IMR-90 (cell line): ENCODE results near the gene ERCC1. TPM values are rescaled to one million over a fixed set of nuclear protein-coding genes. Genes with fewer than 3 reads are reported as not detected.
"Not testable (repeated sequence)": the region's sequence is repeated elsewhere in the genome, so short reads cannot be mapped to it uniquely, and the experiment has no call there.

Experiments used
- ATAC-seq: fragments of 200-7000 bp; cut with Tn5 transposase; 2 replicates; pipeline ENCODE4 v1.9.1; 2020; ENCODE audit warnings: low read depth, mild to moderate bottlenecking, moderate library complexity
- BruUV-seq: library from RNA; stranded (reverse); fragments of 400-500 nt; replicated peaks from 2 replicates; lab custom pipeline; 2021; lab: Mats Ljungman, UMichigan
- CTCF ChIA-PET: fragments of 300-600 bp; formaldehyde crosslinking; extraction: SDS; loops from one replicate; lab custom pipeline; 2021; ENCODE audit warnings: antibody characterized with exemption; lab: Yijun Ruan, JAX
- POLR2A ChIA-PET: fragments of 300-600 bp; sonication (Branson Sonifier 250); formaldehyde crosslinking; loops from one replicate; lab custom pipeline; 2022; ENCODE audit warnings: antibody characterized with exemption; ENCODE audit not compliant: unreplicated experiment; lab: Charles Lee
- DNase-seq: peaks from one replicate; pipeline ENCODE4 v3.0.0; 2013
- H2AFZ ChIP-seq: replicated peaks from 2 replicates; pipeline ENCODE3; 2013; ENCODE audit warnings: low read length, mild to moderate bottlenecking; ENCODE audit not compliant: poor library complexity
- H2AK5ac ChIP-seq: 2 replicates; pipeline ENCODE4 v1.6.1; 2013; ENCODE audit warnings: low read depth, low read length, inconsistent platforms
- H2AK9ac ChIP-seq: replicated peaks from 2 replicates; pipeline ENCODE3; 2013; ENCODE audit warnings: mild to moderate bottlenecking, low read depth, low read length, moderate library complexity; ENCODE audit not compliant: poor library complexity
- H2BK120ac ChIP-seq: 2 replicates; pipeline ENCODE4 v1.6.1; 2013; ENCODE audit warnings: low read depth, low read length, inconsistent platforms
- H2BK15ac ChIP-seq: 3 replicates; pipeline ENCODE4 v1.6.1; 2013; ENCODE audit warnings: low read depth, low read length, inconsistent platforms
- H2BK20ac ChIP-seq: 2 replicates; pipeline ENCODE4 v1.6.1; 2013; ENCODE audit warnings: low read depth, mild to moderate bottlenecking, inconsistent platforms, low read length, moderate library complexity
- H2BK5ac ChIP-seq: 2 replicates; pipeline ENCODE4 v1.6.1; 2013; ENCODE audit warnings: mild to moderate bottlenecking, low read depth, low read length, inconsistent platforms; ENCODE audit not compliant: poor library complexity, severe bottlenecking
- H3K14ac ChIP-seq: replicated peaks from 2 replicates; pipeline ENCODE4 v1.6.1; 2013; ENCODE audit warnings: low read depth, low read length, inconsistent platforms
- H3K18ac ChIP-seq: 2 replicates; pipeline ENCODE4 v1.6.1; 2013; ENCODE audit warnings: low read depth, low read length, control low read depth
- H3K23ac ChIP-seq: 2 replicates; pipeline ENCODE4 v1.6.1; 2013; ENCODE audit warnings: low read depth, low read length, inconsistent platforms
- H3K27ac ChIP-seq: 2 replicates; pipeline ENCODE4 v1.5.1; 2013; ENCODE audit warnings: mild to moderate bottlenecking, control low read depth, low read length; ENCODE audit not compliant: insufficient read depth
- H3K27me3 ChIP-seq: 2 replicates; pipeline ENCODE4 v1.6.1; 2013; ENCODE audit warnings: low read length; ENCODE audit not compliant: control insufficient read depth, insufficient read depth
- H3K36me3 ChIP-seq: 2 replicates; pipeline ENCODE4 v1.6.1; 2013; ENCODE audit warnings: low read length, mixed read lengths; ENCODE audit not compliant: control insufficient read depth, insufficient read depth
- H3K4ac ChIP-seq: 2 replicates; pipeline ENCODE4 v1.6.1; 2013; ENCODE audit warnings: low read depth, low read length, inconsistent platforms
- H3K4me1 ChIP-seq: 2 replicates; pipeline ENCODE4 v1.6.1; 2013; ENCODE audit warnings: low read length, mixed read lengths; ENCODE audit not compliant: control insufficient read depth, insufficient read depth
- H3K4me2 ChIP-seq: 2 replicates; pipeline ENCODE4 v1.6.1; 2013; ENCODE audit warnings: low read depth, mild to moderate bottlenecking, control low read depth, low read length, moderate library complexity
- H3K4me3 ChIP-seq: 2 replicates; pipeline ENCODE4 v1.5.1; 2013; ENCODE audit warnings: low read depth, mild to moderate bottlenecking, control low read depth, low read length, moderate library complexity; ENCODE audit not compliant: insufficient read depth
- H3K56ac ChIP-seq: 2 replicates; pipeline ENCODE4 v1.6.1; 2013; ENCODE audit warnings: low read length, inconsistent platforms; ENCODE audit not compliant: insufficient read depth; ENCODE audit errors: extremely low read depth
- H3K79me1 ChIP-seq, 2 experiments: 2 replicates each; pipeline ENCODE4 v1.6.1; 2013; ENCODE audit warnings: low read length in 2 of 2, inconsistent platforms in 1 of 2, low read depth in 1 of 2
- H3K9ac ChIP-seq: 2 replicates; pipeline ENCODE4 v1.6.1; 2013; ENCODE audit warnings: low read depth, low read length, control low read depth
- H3K9me1 ChIP-seq: 2 replicates; pipeline ENCODE4 v1.6.1; 2013; ENCODE audit warnings: low read length, inconsistent platforms; ENCODE audit not compliant: insufficient read depth
- H3K9me3 ChIP-seq: 2 replicates; pipeline ENCODE4 v1.6.1; 2013; ENCODE audit warnings: low read length; ENCODE audit not compliant: control insufficient read depth, insufficient read depth
- H4K20me1 ChIP-seq: 2 replicates; pipeline ENCODE4 v1.6.1; 2013; ENCODE audit warnings: low read length, inconsistent platforms; ENCODE audit not compliant: insufficient read depth
- H4K5ac ChIP-seq: 2 replicates; pipeline ENCODE4 v1.6.1; 2013; ENCODE audit warnings: mild to moderate bottlenecking, low read depth, low read length, control low read depth
- H4K8ac ChIP-seq, 2 experiments: 2 replicates each; pipeline ENCODE4 v1.6.1; 2013; ENCODE audit warnings: low read depth in 2 of 2, low read length in 2 of 2, control low read depth in 1 of 2, inconsistent platforms in 1 of 2
- H4K91ac ChIP-seq: 2 replicates; pipeline ENCODE4 v1.6.1; 2013; ENCODE audit warnings: low read depth, low read length, inconsistent platforms; ENCODE audit not compliant: insufficient read depth
- BHLHE40 ChIP-seq: fragments of 150-350 bp; IDR thresholded peaks from 2 replicates; pipeline ENCODE4 v1.6.1; 2016; ENCODE audit warnings: mild to moderate bottlenecking, low read depth, low read length
- CEBPB ChIP-seq: IDR thresholded peaks from 2 replicates; pipeline ENCODE4 v1.6.1; 2012; ENCODE audit warnings: low read depth, low read length, improper control_type of control experiment
- ELK1 ChIP-seq: fragments of 150-350 bp; IDR thresholded peaks from 2 replicates; pipeline ENCODE4 v1.6.1; 2016; ENCODE audit warnings: low read depth, mild to moderate bottlenecking, low read length, moderate library complexity, borderline replicate concordance
- FOS ChIP-seq: fragments of 150-350 bp; IDR thresholded peaks from 2 replicates; pipeline ENCODE4 v1.6.1; 2016; ENCODE audit warnings: low read depth, low read length
- MAZ ChIP-seq: IDR thresholded peaks from 2 replicates; pipeline ENCODE4 v1.6.1; 2012; ENCODE audit warnings: low read depth, mild to moderate bottlenecking, low read length, improper control_type of control experiment, moderate library complexity, borderline replicate concordance
- NFE2L2 ChIP-seq: fragments of 150-350 bp; IDR thresholded peaks from 2 replicates; pipeline ENCODE4 v1.6.1; 2016; ENCODE audit warnings: low read depth, mild to moderate bottlenecking, low read length
- RAD21 ChIP-seq: IDR thresholded peaks from 2 replicates; pipeline ENCODE4 v1.6.1; 2012; ENCODE audit warnings: low read length, improper control_type of control experiment
- WGBS, 2 experiments: methylation state at CpG; one replicate each; pipeline versions ENCODE4 v1.1.5 to v1.1.7; 2013; ENCODE audit warnings: missing lambda C conversion rate in 2 of 2; ENCODE audit not compliant: insufficient read length in 1 of 2; ENCODE audit errors: extremely low coverage in 2 of 2; 5-methylcytosine and 5-hydroxymethylcytosine counted together
- dilution Hi-C: fragments of 300-500 bp; cut with HindIII; formaldehyde crosslinking; loops from one replicate; pipeline ENCODE4 v1.14.3; 2018; ENCODE audit warnings: low sequenced_read_pairs; ENCODE audit not compliant: unreplicated experiment
- in situ Hi-C: fragments of 300-500 bp; cut with MboI; formaldehyde crosslinking; loops from 3 replicates; pipeline ENCODE4 v1.14.3; 2019; ENCODE audit warnings: low sequenced_read_pairs, inconsistent platforms, mixed read lengths
- intact Hi-C: fragments of 100-400 bp; cut with micrococcal nuclease; formaldehyde crosslinking; loops from 2 replicates; pipeline ENCODE4 v1.10.0; 2022
- polyA plus RNA-seq, 3 experiments: library from polyadenylated mRNA; depleted of rRNA; stranded (reverse); fragments of >200 nt; gene quantifications; 2 replicates each; pipeline ENCODE4 v1.2.3, GENCODE V29; 2012; ENCODE audit warnings: low replicate concordance in 1 of 3
- total RNA-seq: library from RNA; depleted of rRNA; stranded (reverse); fragments of >200 nt; gene quantifications from 2 replicates; pipeline ENCODE4 v1.2.3, GENCODE V29; 2012

The ERCC1 gene
- total and polyA plus RNA-seq, 2 of the 4 experiments (the other 2 are of a cell fraction): 84.2 to 132 TPM

GRCh38 chr19:45437328-45437727, 13.6 kb upstream of the ERCC1 start:
- Histone ChIP-seq H3K27ac (no peak overlapping the region), H3K9me1 (no peaks in the 10 kb centered on the region), H2BK5ac (no peak overlapping the region), H2AK5ac (no peak overlapping the region), H3K79me1 (peaks cover 0 to 5% of the 10 kb centered on the region in 2 experiments; a peak in 2 of 4 replicates), H3K4me2 (no peak overlapping the region), H4K8ac (no peak overlapping the region), H4K5ac (no peak overlapping the region), H4K91ac (no peak overlapping the region), H2BK15ac (no peak overlapping the region), H3K18ac (no peak overlapping the region), H4K20me1 (no peaks in the 10 kb centered on the region), H3K9me3 (no peaks in the 10 kb centered on the region), H3K4ac (no peak overlapping the region), H3K9ac (no peak overlapping the region), H2BK20ac (no peak overlapping the region), H3K27me3 (no peaks in the 10 kb centered on the region), H3K23ac (no peak overlapping the region), H3K4me3 (no peak overlapping the region), H2AFZ (no peak overlapping the region), H3K56ac (no peak overlapping the region), H3K14ac (no peak overlapping the region), H3K4me1 (peaks cover 5% of the 10 kb centered on the region), H3K36me3 (no peaks in the 10 kb centered on the region), H2AK9ac (no peak overlapping the region), H2BK120ac (no peak overlapping the region)
- in situ Hi-C loops (no loop called here), dilution Hi-C loops (no loop called here), intact Hi-C loops (no loop called here)
- ChIA-PET CTCF (no interaction called here), POLR2A (no interaction called here)
- ATAC-seq (no peak), DNase-seq (no peak)
- no TSS peak for BruUV-seq
- WGBS, 2 experiments: no CpG with 5 or more reads among the region's 3 CpGs
- no peak for TF ChIP-seq ELK1
- no peak for TF ChIP-seq RAD21
- no peak for TF ChIP-seq CEBPB
- no peak for TF ChIP-seq BHLHE40
- no peak for TF ChIP-seq NFE2L2
- no peak for TF ChIP-seq MAZ
- no peak for TF ChIP-seq FOS

- intact Hi-C loops, ATAC-seq, H3K36me3 ChIP-seq, H3K4ac ChIP-seq, H3K23ac ChIP-seq, H4K20me1 ChIP-seq, H3K4me3 ChIP-seq, H3K4me1 ChIP-seq, H2AFZ ChIP-seq, H4K91ac ChIP-seq, H3K4me2 ChIP-seq, H2BK5ac ChIP-seq, in situ Hi-C loops, H3K79me1 ChIP-seq, H3K9me1 ChIP-seq, H3K9ac ChIP-seq, H2AK9ac ChIP-seq, dilution Hi-C loops, POLR2A ChIA-PET, BruUV-seq, H3K18ac ChIP-seq, H2BK15ac ChIP-seq, H2BK120ac ChIP-seq, H2AK5ac ChIP-seq, H3K9me3 ChIP-seq, H3K27ac ChIP-seq, H3K27me3 ChIP-seq, DNase-seq, H3K56ac ChIP-seq, H4K8ac ChIP-seq, H3K14ac ChIP-seq, H4K5ac ChIP-seq, H2BK20ac ChIP-seq: not testable (repeated sequence)
- CTCF ChIA-PET: interaction anchor here (0.7 to 1.6 kb wide), 3 partner anchors 46 to 67 kb away, joined by 3 to 11 read pairs (median 4); no protein-coding TSS in a partner anchor
- 93% methylated on average over 5 of the region's 8 CpGs; no CpG with 5 or more reads in 1 of the 2 experiments for WGBS, 2 experiments
Observed at GRCh38 chr19:45432543-45432942, 8.8 kb upstream of the ERCC1 start.
